HG02885 (cell line): ENCODE data around the gene INCA1.

Source experiments
- ATAC-seq: cut with Tn5 transposase; IDR thresholded peaks from one replicate; pipeline ENCODE4 v1.9.1; 2021; ENCODE audit warnings: mild to moderate bottlenecking; ENCODE audit not compliant: unreplicated experiment, poor library complexity

The INCA1 gene

DNA sequence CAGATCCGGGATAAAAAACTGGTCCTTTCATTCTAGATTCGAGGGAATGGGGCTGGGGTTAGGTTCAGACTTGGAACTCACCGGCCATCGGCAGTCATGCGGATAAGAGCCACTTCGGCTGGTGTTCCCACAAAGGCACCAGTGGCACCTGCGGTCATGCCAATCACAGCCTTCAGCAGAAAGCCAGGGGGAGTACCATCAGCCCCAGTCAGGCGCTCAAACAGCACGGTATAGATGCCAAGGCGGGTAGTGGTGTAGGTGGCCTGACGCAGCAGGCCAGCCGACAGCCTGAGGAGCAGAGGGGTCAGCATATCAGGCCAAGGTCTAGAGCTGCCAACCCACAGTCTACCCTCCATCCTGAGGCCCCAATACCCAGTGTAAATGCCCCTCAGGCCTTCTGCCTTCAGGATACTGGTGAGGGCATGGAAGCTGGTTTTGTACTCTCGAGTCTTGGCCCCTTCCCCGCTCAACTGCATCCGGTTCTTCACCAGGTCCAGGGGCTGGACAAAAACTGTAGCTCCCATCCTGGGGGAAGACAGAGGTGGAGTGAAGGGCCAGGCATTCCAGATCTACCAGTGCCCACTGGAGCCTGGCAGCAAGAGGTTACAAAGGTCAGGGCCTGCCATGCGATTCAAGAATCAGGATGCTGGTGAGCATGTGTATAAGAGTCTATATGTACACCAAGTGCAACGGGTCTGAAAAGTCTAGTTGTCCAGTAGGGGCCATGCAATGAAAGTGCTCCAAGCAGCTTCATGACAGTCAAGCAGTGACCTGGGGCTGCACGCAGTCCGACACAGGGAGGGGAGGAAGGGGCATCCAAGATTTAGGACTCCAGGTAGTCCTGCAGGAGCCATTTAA, 58.4 kb downstream of the INCA1 start:
- ATAC-seq: no peak
